H54 (cell line): ENCODE results near the gene TSPEAR.

ENCODE experiments used
- DNase-seq: peaks from one replicate; pipeline ENCODE4 v3.0.0; 2011; ENCODE audit warnings: low spot score, mixed read lengths; ENCODE audit not compliant: insufficient read length
- FAIRE-seq: peaks from 3 replicates; lab custom pipeline; 2011; peaks lifted over from hg19 to GRCh38; lab: Jason Lieb, UNC
- POLR2A ChIP-seq: IDR thresholded peaks from 2 replicates; pipeline ENCODE4 v1.6.1; 2011; ENCODE audit warnings: low read depth, mild to moderate bottlenecking, low read length

Gene TSPEAR

GRCh38 chr21:44456915-44457736 lies 254.2 kb downstream of the TSPEAR start:
- TF ChIP-seq POLR2A: no peak
- DNase-seq (no peak), FAIRE-seq (no peak)

GRCh38 chr21:44456214-44456914 lies 255.0 kb downstream of the TSPEAR start:
- no peak for FAIRE-seq
- DNase-seq: no peak
- TF ChIP-seq POLR2A: no peak

DNA sequence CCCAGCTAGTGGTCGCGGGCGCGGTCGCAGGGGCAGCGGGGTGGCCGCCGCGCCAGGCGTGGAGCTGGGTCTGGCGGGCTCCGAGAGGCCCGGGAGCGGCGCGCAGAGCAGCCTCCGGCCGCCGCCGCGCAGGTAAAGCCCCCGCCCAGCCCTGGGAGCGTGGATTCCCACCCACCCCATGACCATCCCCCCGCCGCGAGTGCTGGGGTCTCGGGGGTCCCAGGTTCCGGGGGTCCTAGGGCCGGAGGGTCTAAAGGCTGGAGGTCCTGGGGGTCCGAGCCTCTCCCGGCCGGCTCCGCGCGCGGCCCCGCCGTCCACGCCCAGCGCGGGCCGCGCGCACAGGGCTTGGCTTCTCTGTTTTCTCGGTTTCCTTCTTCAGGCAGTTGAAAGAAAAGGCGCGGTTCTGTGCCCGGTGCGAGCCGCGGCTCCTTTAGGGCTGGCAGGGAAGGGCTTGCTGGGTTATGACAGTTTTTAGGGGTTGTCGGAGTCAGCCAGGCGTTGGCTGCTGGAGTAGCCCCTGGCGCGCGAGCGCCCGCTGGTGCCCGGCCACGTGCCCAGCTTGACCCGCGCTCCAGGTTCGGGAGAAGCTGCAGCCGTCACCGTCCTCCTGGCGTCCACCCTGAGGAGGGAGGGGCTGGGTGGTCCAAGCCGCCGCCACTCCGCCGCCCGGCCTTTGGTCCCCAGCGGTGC lies 255.7 kb downstream of the TSPEAR start:
- no peak for DNase-seq
- no peak for FAIRE-seq
- TF ChIP-seq POLR2A: no peak

DNA sequence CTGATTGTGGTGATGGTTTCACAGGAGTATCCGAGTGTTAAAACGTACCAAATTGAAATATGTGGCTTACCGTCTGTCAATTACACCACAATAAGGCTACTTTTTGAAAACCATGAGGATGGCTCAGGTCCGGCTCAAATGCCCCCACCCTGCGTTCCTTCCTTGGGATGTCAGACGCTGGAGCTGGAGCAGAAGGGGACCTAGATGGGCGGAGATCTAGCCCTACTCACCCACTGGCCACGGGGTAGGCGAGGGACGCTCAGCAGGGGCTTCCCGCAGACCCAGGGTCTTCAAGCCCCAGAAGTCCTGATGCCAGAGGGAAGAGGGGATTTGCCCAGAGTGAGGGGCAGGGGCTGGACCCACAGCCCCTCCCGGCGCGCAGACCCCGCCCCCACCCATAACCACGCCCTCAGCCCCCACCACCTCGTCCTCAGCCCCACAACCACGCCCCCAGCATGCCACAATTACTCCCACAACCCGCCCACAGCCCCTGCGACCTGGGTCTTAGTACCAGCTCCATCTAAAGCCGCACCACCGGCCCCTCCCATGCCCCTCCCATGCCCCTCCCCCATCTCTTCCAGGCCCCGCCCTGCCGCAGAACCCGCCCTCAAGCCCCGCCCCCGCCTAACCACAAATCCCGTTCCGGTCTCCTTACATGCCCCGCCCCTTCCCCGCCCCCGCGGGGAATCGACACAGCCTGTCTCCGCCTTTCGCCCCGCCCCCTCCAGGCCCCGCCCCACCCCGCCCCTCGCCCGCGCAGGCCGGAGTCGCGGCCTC lies 256.4 kb downstream of the TSPEAR start, which contains the start of gene LRRC3:
TSS of gene LRRC3 (plus strand) at position 764 of the 777 bp plus-strand sequence. CDS start 1,135 bp downstream, outside the sequence.
- no peak for TF ChIP-seq POLR2A
- FAIRE-seq (no peak), DNase-seq (no peak)

DNA sequence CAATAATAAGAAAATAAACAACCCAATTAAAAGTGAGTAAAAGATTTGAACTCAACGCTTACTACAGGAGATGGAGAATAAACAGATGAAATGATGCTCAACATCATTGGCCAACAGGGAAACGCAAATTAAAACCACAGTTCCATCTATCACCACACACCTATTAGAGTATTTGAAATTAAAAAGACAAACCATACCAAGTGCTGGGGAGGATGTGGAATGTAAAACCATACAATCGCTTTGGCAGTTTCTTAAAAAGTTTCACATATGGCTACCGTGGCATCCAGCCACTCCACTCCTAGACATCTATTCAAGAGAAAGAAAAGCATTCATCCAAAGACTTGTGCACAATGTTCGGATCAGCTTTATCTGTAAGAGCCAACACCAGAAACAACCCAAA lies 257.3 kb downstream of the TSPEAR start:
- TF ChIP-seq POLR2A: no peak
- DNase-seq: no peak
- no peak for FAIRE-seq

DNA sequence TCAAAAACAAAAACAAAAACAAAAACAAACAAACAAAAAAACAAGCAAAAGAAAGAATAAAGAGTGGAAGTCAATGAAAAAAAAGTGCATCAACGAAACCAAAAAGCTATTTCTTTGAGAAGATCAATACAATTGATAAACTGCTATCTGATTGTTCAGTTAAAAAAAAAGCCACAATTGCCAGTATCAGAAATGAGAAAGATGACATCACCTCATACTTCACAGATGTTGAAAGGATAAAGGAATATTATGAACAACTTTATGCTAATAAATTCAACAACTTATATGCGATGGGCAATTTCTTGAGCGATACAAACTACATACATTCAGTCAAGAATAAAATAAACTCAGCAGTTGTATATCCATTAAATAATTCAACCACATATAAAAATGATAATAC lies 258.3 kb downstream of the TSPEAR start:
- FAIRE-seq (no peak), DNase-seq (no peak)
- TF ChIP-seq POLR2A: no peak

- FAIRE-seq (no peak), DNase-seq (no peak)
- no peak for TF ChIP-seq POLR2A
Observed at GRCh38 chr21:44450999-44451398, 260.4 kb downstream of the TSPEAR start.

DNA sequence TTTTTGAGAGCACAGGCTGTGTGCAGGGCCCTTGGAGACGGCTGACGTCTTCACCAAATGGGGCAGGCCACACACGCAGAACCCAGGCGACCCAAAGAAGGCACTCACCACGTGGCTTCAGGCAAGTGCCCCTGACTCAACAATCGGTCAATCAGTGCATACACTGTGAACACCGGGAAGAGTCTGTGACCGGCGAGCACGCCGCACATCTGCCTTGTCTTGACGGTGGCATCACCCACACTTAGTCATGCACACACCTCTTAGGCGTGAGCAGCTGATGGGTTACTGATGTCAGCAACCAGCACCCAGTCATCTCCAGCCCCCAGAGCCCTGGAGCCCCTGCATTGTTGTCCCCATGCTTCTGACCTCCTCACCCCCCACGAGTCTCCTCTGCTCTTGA lies 261.0 kb downstream of the TSPEAR start:
- FAIRE-seq (no peak), DNase-seq (no peak)
- no peak for TF ChIP-seq POLR2A

DNA sequence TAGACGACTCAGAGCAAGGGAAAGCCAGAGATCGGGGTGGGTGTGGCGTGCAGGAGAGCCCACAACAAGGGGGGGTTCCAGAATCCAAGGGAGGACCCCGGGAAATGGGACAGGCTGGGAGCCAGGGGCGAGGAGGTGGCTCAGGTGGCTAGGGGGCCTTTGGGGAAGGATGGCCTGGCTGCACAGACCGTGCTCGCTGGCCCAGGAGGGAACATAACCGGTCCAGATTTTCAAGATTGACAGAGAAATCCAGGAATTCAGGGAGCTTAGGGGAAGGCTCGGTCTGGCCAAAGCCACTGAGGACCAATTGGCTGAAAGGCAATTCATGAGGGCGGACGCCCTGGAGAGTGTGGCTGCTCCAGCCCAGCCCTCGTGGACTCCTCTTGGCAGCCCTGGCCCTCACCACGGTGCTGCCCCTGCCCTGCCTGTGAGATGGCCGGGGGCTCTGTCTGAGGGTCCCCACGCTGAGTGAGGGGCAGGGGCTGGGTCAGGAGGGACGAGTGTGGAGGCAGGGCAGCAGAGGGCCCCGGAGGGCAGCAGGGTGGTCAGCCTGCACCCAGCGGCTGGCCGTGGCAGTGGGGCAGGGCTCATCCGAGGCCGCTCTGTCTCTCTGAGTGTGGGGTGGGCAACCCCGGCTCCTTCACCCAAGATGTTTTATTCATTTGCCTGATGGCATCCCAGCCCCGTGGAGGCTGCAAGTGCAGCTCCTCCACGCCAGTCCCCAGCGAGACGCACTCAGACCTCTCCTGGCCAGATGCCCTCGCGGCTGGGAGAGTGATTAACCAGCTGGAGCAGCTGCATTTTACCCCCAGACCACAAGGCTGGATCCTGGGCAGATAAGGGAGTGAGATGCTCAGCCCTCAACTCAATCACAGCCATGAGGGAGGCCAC lies 261.7 kb downstream of the TSPEAR start:
- no peak for DNase-seq
- FAIRE-seq: no peak

GRCh38 chr21:44448651-44449131 lies 262.7 kb downstream of the TSPEAR start:
- FAIRE-seq: no peak

More for the DNA sequence above, 261.7 kb downstream of the TSPEAR start:
- TF ChIP-seq POLR2A: no peak

More at GRCh38 chr21:44448651-44449131, 262.7 kb downstream of the TSPEAR start:
- TF ChIP-seq POLR2A: no peak
- no peak for DNase-seq
